Measurements from ENCODE around the gene PRRG2.

GRCh38 chr19:49556412-49557398 lies 24.4 kb upstream of the PRRG2 start:
- TF ChIP-seq CTCF (conservative IDR thresholded peaks at IDR 0.05) (no peak), ZFX (IDR thresholded peaks at IDR 0.05) (no peak)
